A204.1 (cell line): ENCODE results near the gene B3GALT2.

Experiments used
- FAIRE-seq: peaks from 2 replicates; lab custom pipeline; 2012; peaks lifted over from hg19 to GRCh38; lab: Jason Lieb, UNC

Gene B3GALT2

DNA sequence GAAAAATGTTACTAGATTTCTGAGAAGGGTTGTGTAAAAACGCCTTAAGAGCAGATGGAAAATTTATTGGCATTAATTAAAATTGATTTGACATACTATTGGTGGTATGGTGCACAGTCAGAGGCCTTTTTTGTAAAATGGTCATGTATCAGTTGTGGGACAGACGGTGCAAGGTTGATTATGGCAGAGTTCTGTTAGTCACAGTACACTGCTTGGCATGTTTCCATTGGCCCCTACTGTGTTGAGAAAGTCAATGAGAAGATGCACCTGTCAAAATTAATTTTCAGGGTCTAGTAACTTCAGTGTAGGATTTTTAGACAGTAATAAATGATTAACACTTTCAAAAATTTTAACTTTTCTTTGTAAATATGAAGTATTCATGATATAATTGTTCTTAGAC, 4.4 kb downstream of the B3GALT2 start:
- FAIRE-seq: no peak

GRCh38 chr1:193181536-193181935, 4.9 kb downstream of the B3GALT2 start:
- FAIRE-seq: no peak

DNA sequence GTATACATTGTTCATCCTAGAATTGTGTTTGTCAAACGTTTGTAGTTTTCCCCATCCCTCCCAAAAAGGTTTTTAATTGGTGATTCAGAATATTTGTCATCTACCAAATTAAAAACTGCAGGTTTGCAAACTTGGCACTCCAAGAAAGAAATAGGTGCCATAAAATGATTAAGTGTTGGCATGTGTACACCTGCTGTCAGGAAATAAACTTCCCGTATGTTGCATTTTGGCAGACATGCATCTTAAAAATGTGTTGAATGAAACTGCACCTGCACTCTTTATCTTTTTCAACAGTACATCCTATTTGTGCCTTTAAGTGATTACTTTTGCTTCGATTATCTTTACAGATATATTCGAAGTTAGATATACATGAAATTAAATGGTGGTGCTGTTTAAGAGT, 7.3 kb downstream of the B3GALT2 start:
- FAIRE-seq: no peak

DNA sequence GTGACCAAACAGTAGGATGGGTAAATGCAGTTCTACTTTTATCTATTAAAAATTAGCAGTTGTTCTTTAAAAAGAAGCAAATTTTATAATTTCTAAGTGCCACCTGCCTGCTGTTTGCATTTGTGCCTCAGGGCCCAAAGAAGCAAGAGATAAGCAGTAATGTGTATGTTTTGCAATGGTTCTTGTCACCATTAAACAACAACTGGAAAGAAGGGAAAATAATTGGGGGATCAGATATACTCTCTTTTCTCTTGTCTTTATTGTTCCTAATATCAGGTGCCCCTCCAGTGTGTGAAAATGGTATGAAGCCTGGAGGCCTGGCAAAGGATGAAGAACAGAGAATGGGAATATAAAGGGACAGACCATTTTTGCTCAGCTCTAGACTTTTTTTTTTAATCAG, 9.6 kb downstream of the B3GALT2 start:
- no peak for FAIRE-seq

GRCh38 chr1:193176113-193176512, 10.3 kb downstream of the B3GALT2 start:
- no peak for FAIRE-seq

DNA sequence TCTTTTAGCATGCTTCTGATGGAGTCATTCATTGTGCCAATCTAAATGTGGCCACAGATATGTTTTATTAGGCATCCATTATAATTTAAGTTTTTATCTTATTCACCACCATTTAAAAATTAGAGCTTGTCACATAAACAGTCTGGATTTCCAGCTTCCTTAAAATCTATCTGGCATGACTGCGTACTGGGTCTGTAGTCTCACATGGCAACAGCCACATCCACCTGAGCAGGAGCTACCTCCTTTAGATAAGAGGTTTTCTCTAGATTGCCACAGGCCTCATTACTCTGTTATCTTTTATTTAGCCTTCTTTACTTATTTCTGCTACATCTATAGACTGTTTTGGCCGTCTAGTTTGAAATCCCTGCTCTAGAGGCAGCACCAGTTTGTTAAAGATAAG, 29.1 kb downstream of the B3GALT2 start:
- no peak for FAIRE-seq

DNA sequence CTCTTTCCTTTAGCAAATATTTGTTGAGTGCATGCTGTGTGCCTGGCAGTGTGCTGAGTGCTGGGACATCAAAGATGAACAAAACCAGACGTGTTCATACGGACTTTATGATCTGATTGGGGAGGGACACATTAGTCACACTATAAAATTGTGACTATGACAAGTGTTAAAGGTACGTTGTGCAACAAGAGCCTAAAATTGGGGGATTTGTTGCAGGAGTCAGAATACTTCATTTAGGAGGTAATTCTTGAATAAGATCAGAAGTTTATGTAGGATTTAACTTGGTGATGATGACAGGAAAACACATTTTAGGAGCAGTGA, 29.6 kb downstream of the B3GALT2 start:
- FAIRE-seq: no peak

DNA sequence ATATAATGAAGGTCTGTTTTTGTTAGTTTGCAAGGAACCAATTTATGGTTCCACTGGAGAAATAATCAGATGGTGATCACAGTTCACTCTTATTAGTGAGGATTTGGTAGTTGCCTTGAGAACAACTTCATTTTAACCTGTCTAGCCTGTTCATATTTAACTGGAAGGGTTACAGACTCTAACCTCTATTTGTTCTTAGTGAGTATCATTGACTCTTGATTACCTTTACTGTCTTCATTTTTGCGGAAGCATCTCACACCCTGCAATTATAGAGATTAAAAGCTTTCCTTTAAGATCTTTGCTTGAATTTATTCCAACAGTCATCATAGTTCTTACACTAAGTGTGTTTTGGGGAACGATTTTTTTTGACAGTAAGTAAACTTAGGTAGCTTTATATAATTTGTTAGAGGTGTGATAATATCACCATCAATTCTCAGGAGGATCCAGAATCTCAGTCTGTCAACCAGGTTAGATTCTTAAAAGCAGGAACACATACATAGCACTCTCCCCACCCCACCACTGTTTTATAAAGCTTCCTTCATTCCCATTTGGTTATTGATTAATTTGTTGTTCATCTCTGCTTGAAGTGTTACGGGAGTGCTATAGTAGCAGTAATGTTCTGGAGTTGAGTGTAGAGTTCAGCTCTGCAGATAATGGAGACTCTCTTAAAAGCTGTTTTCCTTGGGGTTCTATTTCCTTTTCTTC, 30.1 kb downstream of the B3GALT2 start:
- no peak for FAIRE-seq

- FAIRE-seq: no peak
These were observed 41.4 kb downstream of the B3GALT2 start for GRCh38 chr1:193144999-193145398.

- peak; percentile 14 for FAIRE-seq
These were observed 42.0 kb downstream of the B3GALT2 start for GRCh38 chr1:193144361-193144938.

GRCh38 chr1:193143285-193143684, 43.1 kb downstream of the B3GALT2 start:
- peak; percentile 96 for FAIRE-seq

DNA sequence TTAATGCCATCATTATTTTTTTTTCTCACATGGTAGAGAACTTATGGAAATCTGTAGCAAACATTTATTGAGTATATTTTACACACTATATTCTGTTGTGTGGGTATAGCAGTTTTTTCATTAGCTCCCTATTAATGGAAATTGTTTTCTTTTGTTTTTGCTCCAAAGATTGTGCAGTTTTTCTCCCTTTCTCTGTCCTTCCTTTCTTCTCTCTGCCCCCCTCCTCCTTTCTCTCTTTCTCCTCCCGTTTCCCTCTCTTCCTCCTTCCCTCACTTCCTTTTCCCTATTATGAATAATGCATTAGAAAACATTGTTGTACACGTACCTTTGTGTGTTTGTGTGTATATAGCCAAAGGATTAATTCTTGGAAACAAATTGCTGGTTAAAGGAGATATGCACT, 44.0 kb downstream of the B3GALT2 start:
- no peak for FAIRE-seq

DNA sequence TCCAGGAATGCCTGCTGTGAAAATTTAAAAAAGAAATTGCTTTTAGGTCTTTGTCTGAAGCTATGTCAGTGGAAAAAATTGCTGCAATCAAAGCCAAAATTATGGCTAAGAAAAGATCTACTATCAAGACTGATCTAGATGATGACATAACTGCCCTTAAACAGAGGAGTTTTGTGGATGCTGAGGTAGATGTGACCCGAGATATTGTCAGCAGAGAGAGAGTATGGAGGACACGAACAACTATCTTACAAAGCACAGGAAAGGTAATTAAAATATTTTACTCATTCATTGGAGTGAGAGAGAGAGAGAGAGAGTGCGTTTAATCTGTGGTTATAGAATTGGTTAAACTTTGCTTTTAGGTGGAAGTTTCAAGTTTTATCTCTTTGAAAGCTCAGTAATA, 44.6 kb downstream of the B3GALT2 start:
- FAIRE-seq: no peak

GRCh38 chr1:193140254-193140653, 46.2 kb downstream of the B3GALT2 start:
- no peak for FAIRE-seq

- FAIRE-seq: no peak
These were observed 55.0 kb downstream of the B3GALT2 start for GRCh38 chr1:193131266-193131860.
